ENCODE data around the gene CCDC15. TPM values are rescaled to one million over a fixed set of nuclear protein-coding genes. Genes with fewer than 3 reads are reported as not detected.

The CCDC15 gene
- total RNA-seq, 4 donors from 2014 or later: 0.69 to 1.7 (median 1.3) TPM

DNA sequence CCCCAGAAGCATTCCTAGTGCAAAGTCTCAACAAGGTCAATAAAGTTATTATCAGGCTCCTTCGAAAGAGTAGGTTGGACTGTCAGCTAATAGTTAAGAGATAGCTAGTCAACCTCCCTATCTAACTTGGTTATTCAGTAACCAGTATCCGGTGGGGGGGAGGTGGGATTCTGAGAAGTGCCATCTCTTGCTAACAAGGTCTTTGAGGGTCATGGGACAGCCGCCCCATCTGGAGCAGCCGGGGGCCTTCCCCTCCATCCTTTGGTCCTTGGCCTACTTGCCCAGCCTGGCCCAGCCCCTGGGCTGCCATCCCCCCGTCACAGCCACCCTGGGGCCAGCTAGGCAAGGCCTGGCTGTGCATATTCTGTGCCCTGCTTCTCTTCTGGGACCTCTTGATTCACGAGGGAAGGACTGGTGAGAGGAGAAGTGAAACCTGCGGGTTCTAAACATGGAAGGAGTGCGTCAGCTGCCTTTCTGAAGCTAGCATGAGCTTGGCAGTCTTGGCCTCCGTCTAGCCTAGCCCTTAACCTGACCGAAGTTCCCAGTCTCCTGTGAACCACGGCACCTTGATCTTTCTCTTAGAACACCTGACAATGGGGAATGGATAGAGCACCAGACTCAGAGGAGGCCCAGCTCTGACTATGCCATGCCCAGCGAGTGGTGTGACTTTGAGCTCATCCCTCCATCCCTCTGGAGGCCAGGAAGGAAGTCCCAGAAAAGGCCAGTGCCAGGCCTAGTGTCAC, 118.4 kb downstream of the CCDC15 start:
- TF ChIP-seq CTCF (IDR thresholded peaks at IDR 0.05) (no peak), POLR2A (IDR thresholded peaks at IDR 0.05) (no peak), EP300 (IDR thresholded peaks at IDR 0.05) (no peak), POLR2AphosphoS5 (IDR thresholded peaks at IDR 0.05) (no peak)
- Histone ChIP-seq H3K36me3 (no peaks in the 10 kb centered on the region), H3K27ac (peak overlapping the region in 1 of 4 donors; percentile 47), H3K4me3 (no peak overlapping the region), H3K9me3 (no peaks in the 10 kb centered on the region), H3K27me3 (peaks cover 78% of the 10 kb centered on the region), H3K4me1 (peaks cover 0 to 13% (median 3%) of the 10 kb centered on the region in 3 donors)
- 76% methylated on average over 8 of the region's 12 CpGs; no CpG with 5 or more reads in 1 of the 2 donors for WGBS, 2 donors (ENCODE audit: low coverage in 1 of 2)
- peak; percentile 32 for ATAC-seq

DNA sequence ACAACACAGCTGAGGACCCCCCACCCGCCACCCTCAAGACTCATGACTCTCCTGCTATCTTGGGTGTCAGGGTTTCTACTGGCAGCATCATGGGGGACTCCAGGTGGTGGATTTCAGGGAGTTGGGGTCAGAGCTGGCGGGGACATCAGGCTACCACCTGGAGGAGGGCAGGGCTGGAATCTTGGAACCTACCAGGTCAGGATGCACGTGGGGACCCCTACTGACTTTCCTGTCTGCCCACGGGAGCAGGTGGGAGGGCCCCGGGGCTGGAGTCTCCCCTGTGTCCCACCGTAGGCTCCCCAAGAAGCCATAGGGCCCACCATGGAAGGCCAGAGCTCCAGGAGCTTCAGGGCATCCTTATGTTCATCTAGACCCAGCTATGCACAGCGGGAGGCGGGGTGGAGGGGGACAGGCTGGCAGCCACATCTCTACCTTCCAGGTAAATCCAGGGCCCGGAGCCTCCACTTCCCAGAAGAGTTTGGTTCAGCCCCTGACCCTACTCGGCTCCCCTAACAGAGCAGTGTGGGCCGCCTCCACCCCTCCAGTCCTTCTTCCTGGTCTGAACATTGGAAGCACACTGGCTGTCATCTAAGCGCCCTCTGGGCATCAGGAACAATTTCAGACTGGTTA, 119.1 kb downstream of the CCDC15 start:
- Histone ChIP-seq H3K4me1 (peaks cover 0 to 13% (median 3%) of the 10 kb centered on the region in 3 donors), H3K9me3 (no peaks in the 10 kb centered on the region), H3K27me3 (peaks cover 78% of the 10 kb centered on the region), H3K36me3 (no peaks in the 10 kb centered on the region), H3K4me3 (no peak overlapping the region), H3K27ac (peak overlapping the region in 1 of 4 donors; percentile 6)
- ATAC-seq: no peak
- TF ChIP-seq CTCF (IDR thresholded peaks at IDR 0.05) (no peak), EP300 (IDR thresholded peaks at IDR 0.05) (no peak), POLR2A (IDR thresholded peaks at IDR 0.05) (no peak), POLR2AphosphoS5 (IDR thresholded peaks at IDR 0.05) (no peak)
- WGBS, 2 donors (ENCODE audit: low coverage in 1 of 2): 64% methylated on average over 3 of the region's 12 CpGs; no CpG with 5 or more reads in 1 of the 2 donors

- no peak for TF ChIP-seq CTCF (IDR thresholded peaks at IDR 0.05)
- TF ChIP-seq EP300 (IDR thresholded peaks at IDR 0.05): no peak
- TF ChIP-seq POLR2A (IDR thresholded peaks at IDR 0.05): no peak
- ATAC-seq: no peak
These were observed 119.8 kb downstream of the CCDC15 start for GRCh38 chr11:125073616-125074483.

GRCh38 chr11:125074511-125075241, 120.7 kb downstream of the CCDC15 start:
- Histone ChIP-seq H3K4me1 (peaks cover 0 to 13% (median 3%) of the 10 kb centered on the region in 3 donors), H3K36me3 (no peaks in the 10 kb centered on the region), H3K27ac (no peak overlapping the region), H3K9me3 (no peaks in the 10 kb centered on the region), H3K4me3 (no peak overlapping the region), H3K27me3 (peaks cover 75% of the 10 kb centered on the region)
- 60 to 92% methylated on average over 1 to 5 of the region's 11 CpGs for WGBS, 2 donors (ENCODE audit: low coverage in 1 of 2)
- no peak for ATAC-seq
- TF ChIP-seq POLR2AphosphoS5 (IDR thresholded peaks at IDR 0.05): no peak
- TF ChIP-seq POLR2A (IDR thresholded peaks at IDR 0.05): no peak
- TF ChIP-seq CTCF (IDR thresholded peaks at IDR 0.05): no peak
- no peak for TF ChIP-seq EP300 (IDR thresholded peaks at IDR 0.05)

More at GRCh38 chr11:125073616-125074483, 119.8 kb downstream of the CCDC15 start:
- H3K27ac ChIP-seq: no peak overlapping the region
- no peaks in the 10 kb centered on the region for H3K9me3 ChIP-seq
- H3K36me3 ChIP-seq: no peaks in the 10 kb centered on the region
- no peak overlapping the region for H3K4me3 ChIP-seq
- H3K4me1 ChIP-seq: peaks cover 0 to 13% (median 3%) of the 10 kb centered on the region in 3 donors
- peaks cover 78% of the 10 kb centered on the region for H3K27me3 ChIP-seq
- 55 to 81% methylated on average over 7 to 9 of the region's 19 CpGs for WGBS, 2 donors (ENCODE audit: low coverage in 1 of 2)
